K562 (cell line): ENCODE measurements around the gene STX7. TPM values are rescaled to one million over a fixed set of nuclear protein-coding genes. Genes with fewer than 3 reads are reported as not detected.
A peak's percentile ranks its signal among the peaks of the same experiment; 100 is the strongest.

ENCODE experiments used
- ATF1 ChIP-seq, 2 experiments: fragments of 450-650 bp in 1 of 2; IDR thresholded peaks; 2 replicates each; pipeline ENCODE4 v1.6.1; 2016; ENCODE audit warnings: missing compliant biosample characterization in 1 of 2, missing genetic modification characterization in 1 of 2
- BACH1 ChIP-seq: fragments of 200-800 bp; sonication (Bioruptor generic); IDR thresholded peaks from 2 replicates; pipeline ENCODE4 v1.6.1; 2016; ENCODE audit warnings: missing genetic modification characterization, missing compliant biosample characterization
- BCL6 ChIP-seq: fragments of 250-450 bp; sonication (Bioruptor Pico); IDR thresholded peaks from 2 replicates; pipeline ENCODE4 v1.4.0; 2020
- CBFA2T2 ChIP-seq: fragments of 450-650 bp; conservative IDR thresholded peaks from 2 replicates; pipeline ENCODE4 v1.6.1; 2017; ENCODE audit warnings: mild to moderate bottlenecking
- HDAC3 ChIP-seq: fragments of 450-650 bp; IDR thresholded peaks from 2 replicates; pipeline ENCODE4 v1.6.1; 2018; ENCODE audit warnings: borderline replicate concordance, mild to moderate bottlenecking, moderate library complexity; ENCODE audit not compliant: partially characterized antibody
- L3MBTL2 ChIP-seq: fragments of 450-650 bp; IDR thresholded peaks from 2 replicates; pipeline ENCODE4 v1.6.1; 2016; ENCODE audit warnings: mild to moderate bottlenecking, moderate library complexity
- MCM5 ChIP-seq: fragments of 450-650 bp; IDR thresholded peaks from 2 replicates; pipeline ENCODE4 v1.6.1; 2016; ENCODE audit warnings: low read depth
- NFE2 ChIP-seq: IDR thresholded peaks from 2 replicates; pipeline ENCODE4 v1.6.1; 2014; ENCODE audit warnings: antibody characterized with exemption, low read depth
- PHF21A ChIP-seq: fragments of 450-650 bp; IDR thresholded peaks from 2 replicates; pipeline ENCODE4 v1.6.1; 2017; ENCODE audit warnings: low read depth, borderline replicate concordance
- RFX7 ChIP-seq: fragments of 250-450 bp; sonication (Bioruptor Pico); IDR thresholded peaks from 2 replicates; pipeline ENCODE4 v1.5.1; 2021; ENCODE audit warnings: mild to moderate bottlenecking
- SMARCB1 ChIP-seq: IDR thresholded peaks from 2 replicates; pipeline ENCODE4 v1.6.1; 2011; ENCODE audit warnings: improper control_type of control experiment, low read depth; ENCODE audit not compliant: insufficient read length
- SRSF3 ChIP-seq: fragments of 200-400 bp; formaldehyde crosslinking; IDR thresholded peaks from 2 replicates; pipeline ENCODE4 v1.6.1; 2016; ENCODE audit warnings: mild to moderate bottlenecking, low read length, moderate library complexity; ENCODE audit not compliant: insufficient read depth
- TAL1 ChIP-seq: fragments of 450-650 bp; IDR thresholded peaks from 2 replicates; pipeline ENCODE4 v1.6.1; 2016; ENCODE audit warnings: mild to moderate bottlenecking
- TEAD4 ChIP-seq, 2 experiments: sonication (generic) in 1 of 2; formaldehyde crosslinking in 1 of 2; IDR thresholded peaks; 2 replicates each; pipeline versions ENCODE4 v1.6.1 to v1.8.0; 2012 to 2022; ENCODE audit warnings: borderline replicate concordance in 1 of 2, inconsistent platforms in 1 of 2, low read length in 1 of 2, mild to moderate bottlenecking in 1 of 2, missing genetic modification reagents in 1 of 2
- XRCC3 ChIP-seq: fragments of 450-650 bp; IDR thresholded peaks from 2 replicates; pipeline ENCODE4 v1.6.1; 2017; ENCODE audit warnings: mild to moderate bottlenecking, moderate library complexity
- ZNF263 ChIP-seq: sonication (generic); formaldehyde crosslinking; IDR thresholded peaks from 2 replicates; pipeline ENCODE4 v1.8.0; 2022; ENCODE audit warnings: mild to moderate bottlenecking, missing genetic modification reagents, borderline replicate concordance
- polyA plus RNA-seq, 8 experiments: library from polyadenylated mRNA; depleted of rRNA in 4 of 8; stranded (reverse) in 5 of 8; unstranded in 3 of 8; fragments of >200 nt; fragmentation: Nextera tagmentation in 2 of 8; fragmentation: Illumina TruSeq in 1 of 8; extraction: Ambion mirVana in 2 of 8; extraction: Trizol in 1 of 8; gene quantifications; 2 replicates each; pipeline versions ENCODE4 v1.2.1 to v1.2.3, GENCODE V29; 2011 to 2014; ENCODE audit warnings: inconsistent platforms in 1 of 8, missing spikeins in 1 of 8
- total RNA-seq, 7 experiments: library from RNA; depleted of rRNA in 6 of 7; stranded (reverse); fragments of >200 nt in 6 of 7; fragmentation: Illumina TruSeq in 2 of 7; extraction: Trizol in 2 of 7; gene quantifications; 2 replicates each; pipeline versions ENCODE4 v1.2.1 to v1.2.3, GENCODE V29; 2011 to 2021; ENCODE audit warnings: low replicate concordance in 1 of 7
- TF ChIP-seq, protein P1 (sequence below): fragments of 250-450 bp; sonication (Bioruptor Pico); IDR thresholded peaks from 2 replicates; pipeline ENCODE4 v1.8.0; 2022; ENCODE audit warnings: moderate library complexity, mild to moderate bottlenecking, inconsistent platforms
- TF ChIP-seq, protein P2 (sequence below): sonication (generic); formaldehyde crosslinking; IDR thresholded peaks from 2 replicates; pipeline ENCODE4 v1.8.1; 2023; ENCODE audit warnings: mild to moderate bottlenecking, missing genetic modification reagents
- TF ChIP-seq, protein P3 (sequence below): fragments of 250-450 bp; sonication (Bioruptor Pico); IDR thresholded peaks from 2 replicates; pipeline ENCODE4 v1.8.0; 2022; ENCODE audit warnings: inconsistent platforms, mild to moderate bottlenecking, moderate library complexity, borderline replicate concordance
- TF ChIP-seq, protein P4 (sequence below): fragments of 200-800 bp; sonication (Bioruptor generic); IDR thresholded peaks from 2 replicates; pipeline ENCODE4 v1.6.1; 2017; ENCODE audit warnings: missing genetic modification characterization, missing compliant biosample characterization
- TF ChIP-seq, protein P5 (sequence below): fragments of 250-450 bp; sonication (Bioruptor Pico); IDR thresholded peaks from 2 replicates; pipeline ENCODE4 v1.9.0; 2021; ENCODE audit warnings: mild to moderate bottlenecking, inconsistent platforms

STX7 gene
- total and polyA plus RNA-seq, 9 of the 15 experiments (the other 6 are each of a cell fraction or from before 2014, with no cell fraction given) = 13.0 to 34.4 (median 25.3) TPM

DNA sequence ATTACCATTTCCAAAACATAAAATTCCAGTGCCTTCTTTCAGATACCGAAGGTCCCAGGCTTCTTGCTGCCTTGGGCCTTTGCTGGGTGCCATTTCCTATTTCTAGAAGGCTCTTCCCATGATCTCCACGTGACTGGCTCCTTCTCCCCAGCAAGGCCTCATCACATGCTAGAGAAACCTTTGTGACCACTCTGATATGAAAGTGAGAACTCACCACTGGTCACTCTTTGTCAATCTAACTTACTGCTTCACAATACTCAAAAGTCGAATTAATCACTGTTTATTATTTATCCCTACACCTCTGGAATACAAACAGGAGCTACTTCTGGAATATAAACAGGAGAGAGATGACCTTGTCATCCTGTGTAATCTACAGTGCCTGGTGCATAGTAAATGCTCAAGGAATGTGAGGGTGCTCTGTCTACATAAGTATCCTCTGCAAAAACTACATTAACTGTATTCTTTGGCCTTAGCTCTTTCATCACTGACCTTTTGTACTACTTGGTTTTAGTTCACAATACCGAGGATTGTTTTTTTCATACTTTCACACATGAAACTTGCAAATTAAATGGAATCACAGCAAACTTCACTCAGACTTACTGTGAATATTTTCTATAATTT is 1.6 kb downstream of the STX7 start (continued):
- TF ChIP-seq, protein P1, sequence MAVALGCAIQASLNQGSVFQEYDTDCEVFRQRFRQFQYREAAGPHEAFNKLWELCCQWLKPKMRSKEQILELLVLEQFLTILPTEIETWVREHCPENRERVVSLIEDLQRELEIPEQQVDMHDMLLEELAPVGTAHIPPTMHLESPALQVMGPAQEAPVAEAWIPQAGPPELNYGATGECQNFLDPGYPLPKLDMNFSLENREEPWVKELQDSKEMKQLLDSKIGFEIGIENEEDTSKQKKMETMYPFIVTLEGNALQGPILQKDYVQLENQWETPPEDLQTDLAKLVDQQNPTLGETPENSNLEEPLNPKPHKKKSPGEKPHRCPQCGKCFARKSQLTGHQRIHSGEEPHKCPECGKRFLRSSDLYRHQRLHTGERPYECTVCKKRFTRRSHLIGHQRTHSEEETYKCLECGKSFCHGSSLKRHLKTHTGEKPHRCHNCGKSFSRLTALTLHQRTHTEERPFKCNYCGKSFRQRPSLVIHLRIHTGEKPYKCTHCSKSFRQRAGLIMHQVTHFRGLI (CRISPR knock-in tag) = no peak
- TF ChIP-seq ATF1 (CRISPR knock-in tag; IDR thresholded peaks at IDR 0.05) (no peak), ATF1 (tag; IDR thresholded peaks at IDR 0.05) (0 out of 2 replicates have a peak, but pooled peaks have one; percentile 10), MCM5 (no peak), TAL1 (no peak), L3MBTL2 (peak; percentile 75), BACH1 (tag) (no peak), XRCC3 (no peak), NFE2 (no peak), CBFA2T2 (peak; percentile 42), TEAD4 (IDR thresholded peaks at IDR 0.05; ENCODE audit: low read length) (no peak), TEAD4 (CRISPR knock-in tag; IDR thresholded peaks at IDR 0.05; ENCODE audit: borderline replicate concordance) (no peak), PHF21A (no peak), BCL6 (no peak), HDAC3 (no peak), ZNF263 (CRISPR knock-in tag) (no peak), SMARCB1 (no peak), SRSF3 (no peak), RFX7 (CRISPR knock-in tag) (no peak)
- TF ChIP-seq, protein P2, sequence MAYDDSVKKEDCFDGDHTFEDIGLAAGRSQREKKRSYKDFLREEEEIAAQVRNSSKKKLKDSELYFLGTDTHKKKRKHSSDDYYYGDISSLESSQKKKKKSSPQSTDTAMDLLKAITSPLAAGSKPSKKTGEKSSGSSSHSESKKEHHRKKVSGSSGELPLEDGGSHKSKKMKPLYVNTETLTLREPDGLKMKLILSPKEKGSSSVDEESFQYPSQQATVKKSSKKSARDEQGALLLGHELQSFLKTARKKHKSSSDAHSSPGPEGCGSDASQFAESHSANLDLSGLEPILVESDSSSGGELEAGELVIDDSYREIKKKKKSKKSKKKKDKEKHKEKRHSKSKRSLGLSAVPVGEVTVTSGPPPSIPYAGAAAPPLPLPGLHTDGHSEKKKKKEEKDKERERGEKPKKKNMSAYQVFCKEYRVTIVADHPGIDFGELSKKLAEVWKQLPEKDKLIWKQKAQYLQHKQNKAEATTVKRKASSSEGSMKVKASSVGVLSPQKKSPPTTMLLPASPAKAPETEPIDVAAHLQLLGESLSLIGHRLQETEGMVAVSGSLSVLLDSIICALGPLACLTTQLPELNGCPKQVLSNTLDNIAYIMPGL = no peak
- TF ChIP-seq, protein P3, sequence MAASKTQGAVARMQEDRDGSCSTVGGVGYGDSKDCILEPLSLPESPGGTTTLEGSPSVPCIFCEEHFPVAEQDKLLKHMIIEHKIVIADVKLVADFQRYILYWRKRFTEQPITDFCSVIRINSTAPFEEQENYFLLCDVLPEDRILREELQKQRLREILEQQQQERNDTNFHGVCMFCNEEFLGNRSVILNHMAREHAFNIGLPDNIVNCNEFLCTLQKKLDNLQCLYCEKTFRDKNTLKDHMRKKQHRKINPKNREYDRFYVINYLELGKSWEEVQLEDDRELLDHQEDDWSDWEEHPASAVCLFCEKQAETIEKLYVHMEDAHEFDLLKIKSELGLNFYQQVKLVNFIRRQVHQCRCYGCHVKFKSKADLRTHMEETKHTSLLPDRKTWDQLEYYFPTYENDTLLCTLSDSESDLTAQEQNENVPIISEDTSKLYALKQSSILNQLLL (CRISPR knock-in tag) = no peak
- TF ChIP-seq, protein P4, sequence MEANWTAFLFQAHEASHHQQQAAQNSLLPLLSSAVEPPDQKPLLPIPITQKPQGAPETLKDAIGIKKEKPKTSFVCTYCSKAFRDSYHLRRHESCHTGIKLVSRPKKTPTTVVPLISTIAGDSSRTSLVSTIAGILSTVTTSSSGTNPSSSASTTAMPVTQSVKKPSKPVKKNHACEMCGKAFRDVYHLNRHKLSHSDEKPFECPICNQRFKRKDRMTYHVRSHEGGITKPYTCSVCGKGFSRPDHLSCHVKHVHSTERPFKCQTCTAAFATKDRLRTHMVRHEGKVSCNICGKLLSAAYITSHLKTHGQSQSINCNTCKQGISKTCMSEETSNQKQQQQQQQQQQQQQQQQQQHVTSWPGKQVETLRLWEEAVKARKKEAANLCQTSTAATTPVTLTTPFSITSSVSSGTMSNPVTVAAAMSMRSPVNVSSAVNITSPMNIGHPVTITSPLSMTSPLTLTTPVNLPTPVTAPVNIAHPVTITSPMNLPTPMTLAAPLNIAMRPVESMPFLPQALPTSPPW = no peak
- TF ChIP-seq, protein P5, sequence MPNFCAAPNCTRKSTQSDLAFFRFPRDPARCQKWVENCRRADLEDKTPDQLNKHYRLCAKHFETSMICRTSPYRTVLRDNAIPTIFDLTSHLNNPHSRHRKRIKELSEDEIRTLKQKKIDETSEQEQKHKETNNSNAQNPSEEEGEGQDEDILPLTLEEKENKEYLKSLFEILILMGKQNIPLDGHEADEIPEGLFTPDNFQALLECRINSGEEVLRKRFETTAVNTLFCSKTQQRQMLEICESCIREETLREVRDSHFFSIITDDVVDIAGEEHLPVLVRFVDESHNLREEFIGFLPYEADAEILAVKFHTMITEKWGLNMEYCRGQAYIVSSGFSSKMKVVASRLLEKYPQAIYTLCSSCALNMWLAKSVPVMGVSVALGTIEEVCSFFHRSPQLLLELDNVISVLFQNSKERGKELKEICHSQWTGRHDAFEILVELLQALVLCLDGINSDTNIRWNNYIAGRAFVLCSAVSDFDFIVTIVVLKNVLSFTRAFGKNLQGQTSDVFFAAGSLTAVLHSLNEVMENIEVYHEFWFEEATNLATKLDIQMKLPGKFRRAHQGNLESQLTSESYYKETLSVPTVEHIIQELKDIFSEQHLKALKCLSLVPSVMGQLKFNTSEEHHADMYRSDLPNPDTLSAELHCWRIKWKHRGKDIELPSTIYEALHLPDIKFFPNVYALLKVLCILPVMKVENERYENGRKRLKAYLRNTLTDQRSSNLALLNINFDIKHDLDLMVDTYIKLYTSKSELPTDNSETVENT (CRISPR knock-in tag) = no peak
